ENCODE data around the gene NDEL1. TPM values are rescaled to one million over a fixed set of nuclear protein-coding genes. Genes with fewer than 3 reads are reported as not detected.

NDEL1 gene
- total RNA-seq, 1 experiment from 2014 or later: 78.4 TPM

GRCh38 chr17:8506145-8506544 lies 70.5 kb downstream of the NDEL1 start:
- Histone ChIP-seq H3K4me1 (replicated peaks; ENCODE audit: insufficient read depth) (no peaks in the 10 kb centered on the region), H3K9me2 (ENCODE audit: insufficient read depth) (no peaks in the 10 kb centered on the region), H3K4me3 (peak overlapping the region; percentile 52; the same call in 1 of the 2 replicates), H3F3A (ENCODE audit: insufficient read depth, low read depth) (no peaks in the 10 kb centered on the region), H3K27ac (no peak overlapping the region), H3K9me3 (ENCODE audit: insufficient read depth, low read depth) (no peaks in the 10 kb centered on the region), H3K27me3 (ENCODE audit: insufficient read depth, low read depth) (peaks cover 5% of the 10 kb centered on the region; the same call in 1 of the 2 replicates), H3K36me3 (ENCODE audit: low read depth) (no peaks in the 10 kb centered on the region), H4K20me1 (ENCODE audit: insufficient read depth) (no peaks in the 10 kb centered on the region), H2AFZ (peak overlapping the region; percentile 67; the same call in 1 of the 2 replicates), H3K4me2 (peak overlapping the region; percentile 65), H3K79me2 (ENCODE audit: low read depth) (no peaks in the 10 kb centered on the region)
- POLR2A ChIA-PET (ENCODE audit: unreplicated experiment): no interaction called here
- CTCF ChIA-PET: no interaction called here
- TF ChIP-seq EZH2 (IDR thresholded peaks at IDR 0.05; ENCODE audit: low read depth): no peak
- TF ChIP-seq CTCF (conservative IDR thresholded peaks at IDR 0.05): no peak
- intact Hi-C loops (cut with micrococcal nuclease; ENCODE audit: unreplicated experiment): no loop called here
- BruUV-seq (replicated peaks): no TSS peak
- DNase-seq: peak in 1 of 2 experiments; percentile 36

GRCh38 chr17:8514801-8515200 lies 79.1 kb downstream of the NDEL1 start:
- H3K4me2 ChIP-seq: no peak overlapping the region
- no peaks in the 10 kb centered on the region for H3K4me1 ChIP-seq (replicated peaks; ENCODE audit: insufficient read depth)
- H3K27ac ChIP-seq: no peak overlapping the region
- H3K9me2 ChIP-seq (ENCODE audit: insufficient read depth): no peaks in the 10 kb centered on the region
- ChIA-PET POLR2A (ENCODE audit: unreplicated experiment) (no interaction called here), CTCF (no interaction called here)
- no peaks in the 10 kb centered on the region for H3F3A ChIP-seq (ENCODE audit: insufficient read depth, low read depth)
- no peaks in the 10 kb centered on the region for H3K9me3 ChIP-seq (ENCODE audit: insufficient read depth, low read depth)
- TF ChIP-seq EZH2 (IDR thresholded peaks at IDR 0.05; ENCODE audit: low read depth): no peak
- TF ChIP-seq CTCF (conservative IDR thresholded peaks at IDR 0.05): no peak
- no peak overlapping the region for H2AFZ ChIP-seq
- H3K4me3 ChIP-seq: no peak overlapping the region
- DNase-seq: no peak
- BruUV-seq (replicated peaks): no TSS peak
- H3K27me3 ChIP-seq (ENCODE audit: insufficient read depth, low read depth): peaks cover 12% of the 10 kb centered on the region; the same call in 1 of the 2 replicates
- H4K20me1 ChIP-seq (ENCODE audit: insufficient read depth): no peaks in the 10 kb centered on the region
- intact Hi-C loops (cut with micrococcal nuclease; ENCODE audit: unreplicated experiment): no loop called here
- no peaks in the 10 kb centered on the region for H3K36me3 ChIP-seq (ENCODE audit: low read depth)
- no peaks in the 10 kb centered on the region for H3K79me2 ChIP-seq (ENCODE audit: low read depth)

Other genes starting within 250 kb of the NDEL1 start
- 6.4 and 8.0 TPM in 2 replicates for gene BORCS6, start 245.7 kb upstream of the NDEL1 start, total RNA-seq (2021)
- 159 and 167 TPM in 2 replicates for gene AURKB, start 225.3 kb upstream of the NDEL1 start, total RNA-seq (2021)
- gene CTC1, start 187.8 kb upstream of the NDEL1 start, total RNA-seq (2021): 28.1 and 41.2 TPM in 2 replicates
- 54.5 and 68.2 TPM in 2 replicates for gene PFAS, start 186.6 kb upstream of the NDEL1 start, total RNA-seq (2021)
- gene RANGRF, start 147.2 kb upstream of the NDEL1 start, total RNA-seq (2021): 35.0 and 45.5 TPM in 2 replicates
- 7.3 and 7.6 TPM in 2 replicates for gene SLC25A35, start 140.5 kb upstream of the NDEL1 start, total RNA-seq (2021)
- not detected in 2 replicates for gene ARHGEF15, start 125.6 kb upstream of the NDEL1 start, total RNA-seq (2021)
- gene ODF4, start 96.0 kb upstream of the NDEL1 start, total RNA-seq (2021): not detected in 2 replicates
- 2,320 and 2,519 TPM in 2 replicates for gene RPL26, start 52.7 kb upstream of the NDEL1 start, total RNA-seq (2021)
- 0.45 and 0.79 TPM in 2 replicates for gene RNF222, start 38.1 kb upstream of the NDEL1 start, total RNA-seq (2021)
- 1.6 and 1.7 TPM in 2 replicates for gene MYH10, start 194.8 kb downstream of the NDEL1 start, total RNA-seq (2021)